ENCODE results near the gene NUDT21. TPM values are rescaled to one million over a fixed set of nuclear protein-coding genes. Genes with fewer than 3 reads are reported as not detected.

The NUDT21 gene
- total RNA-seq, 1 experiment from 2014 or later = 97.6 TPM

GRCh38 chr16:56480776-56481467 lies 29.8 kb upstream of the NUDT21 start:
- in situ Hi-C loops (cut with HindIII; ENCODE audit: low pct_unique_long_range_greater_than_20kb, low sequenced_read_pairs) = no loop called here
- DNase-seq (ENCODE audit: low read depth, low spot score) = no peak
- no peak for ATAC-seq
- Histone ChIP-seq H3K27ac (ENCODE audit: low read length) (no peak overlapping the region), H3K4me1 (ENCODE audit: control insufficient read depth, insufficient read depth, low read length) (no peaks in the 10 kb centered on the region), H3K36me3 (ENCODE audit: control insufficient read depth, insufficient read depth, low read length) (peaks cover 6% of the 10 kb centered on the region), H3K4me3 (ENCODE audit: low read depth in 2 of 2, low read length in 2 of 2) (no peak overlapping the region), H3K9me3 (ENCODE audit: control insufficient read depth, insufficient read depth, low read depth, low read length) (no peaks in the 10 kb centered on the region), H3K27me3 (ENCODE audit: control insufficient read depth, insufficient read depth, low read length) (no peaks in the 10 kb centered on the region)
- ChIA-PET POLR2A (no interaction called here), CTCF (no interaction called here)
- intact Hi-C loops (cut with micrococcal nuclease; ENCODE audit: unreplicated experiment) = no loop called here
- BruUV-seq (replicated peaks) = no TSS peak
- no peak for TF ChIP-seq REST (IDR thresholded peaks at IDR 0.05; ENCODE audit: insufficient read depth in 1 of 2, low read depth in 2 of 2, low read length in 1 of 2)
- no peak for TF ChIP-seq CTCF (IDR thresholded peaks at IDR 0.05)
- no peak for TF ChIP-seq POLR2AphosphoS5 (IDR thresholded peaks at IDR 0.05; ENCODE audit: low read depth, low read length)
- TF ChIP-seq TCF7L2 (IDR thresholded peaks at IDR 0.05; ENCODE audit: low read depth, low read length) = no peak
- no peak for TF ChIP-seq SIN3A (IDR thresholded peaks at IDR 0.05; ENCODE audit: borderline replicate concordance, insufficient read depth, low read depth, low read length)

GRCh38 chr16:56479469-56479868 lies 28.3 kb upstream of the NUDT21 start:
- CTCF ChIA-PET = interaction anchor here (0.6 kb wide), 1 partner anchor 112 kb away, joined by 3 read pairs; no protein-coding TSS in a partner anchor
- no peak overlapping the region for H3K27ac ChIP-seq (ENCODE audit: low read length)
- POLR2A ChIA-PET = no interaction called here

More at GRCh38 chr16:56479469-56479868, 28.3 kb upstream of the NUDT21 start:
- H3K9me3 ChIP-seq (ENCODE audit: control insufficient read depth, insufficient read depth, low read depth, low read length) = no peaks in the 10 kb centered on the region
- peaks cover 14% of the 10 kb centered on the region for H3K36me3 ChIP-seq (ENCODE audit: control insufficient read depth, insufficient read depth, low read length)
- in situ Hi-C loops (cut with HindIII; ENCODE audit: low pct_unique_long_range_greater_than_20kb, low sequenced_read_pairs) = no loop called here
- H3K27me3 ChIP-seq (ENCODE audit: control insufficient read depth, insufficient read depth, low read length) = no peaks in the 10 kb centered on the region
- intact Hi-C loops (cut with micrococcal nuclease; ENCODE audit: unreplicated experiment) = no loop called here
- H3K4me1 ChIP-seq (ENCODE audit: control insufficient read depth, insufficient read depth, low read length) = no peaks in the 10 kb centered on the region
- DNase-seq (ENCODE audit: low read depth, low spot score) (no peak), ATAC-seq (no peak)
- H3K4me3 ChIP-seq (ENCODE audit: low read depth in 2 of 2, low read length in 2 of 2) = no peak overlapping the region
- TF ChIP-seq POLR2AphosphoS5 (IDR thresholded peaks at IDR 0.05; ENCODE audit: low read depth, low read length) = no peak
- no peak for TF ChIP-seq REST (IDR thresholded peaks at IDR 0.05; ENCODE audit: insufficient read depth in 1 of 2, low read depth in 2 of 2, low read length in 1 of 2)
- no peak for TF ChIP-seq CTCF (IDR thresholded peaks at IDR 0.05)
- TF ChIP-seq TCF7L2 (IDR thresholded peaks at IDR 0.05; ENCODE audit: low read depth, low read length) = no peak
- no peak for TF ChIP-seq SIN3A (IDR thresholded peaks at IDR 0.05; ENCODE audit: borderline replicate concordance, insufficient read depth, low read depth, low read length)
- BruUV-seq (replicated peaks) = no TSS peak
